Mesodermal cell (in vitro differentiated cells): Measurements from ENCODE around the gene SLC30A2.

Source experiments
- H3K27ac ChIP-seq: 2 replicates; pipeline ENCODE4 v1.7.0; 2013; ENCODE audit warnings: mild to moderate bottlenecking, low read depth, low read length, moderate library complexity; ENCODE audit not compliant: severe bottlenecking
- H3K36me3 ChIP-seq: 2 replicates; pipeline ENCODE4 v1.7.1; 2013; ENCODE audit warnings: mild to moderate bottlenecking, low read length, moderate library complexity; ENCODE audit not compliant: control insufficient read depth, insufficient read depth
- H3K4me1 ChIP-seq: one replicate; pipeline ENCODE4 v1.7.1; 2013; ENCODE audit warnings: mild to moderate bottlenecking, low read length; ENCODE audit not compliant: insufficient read depth, control insufficient read depth, poor library complexity, severe bottlenecking
- H3K4me3 ChIP-seq: 2 replicates; pipeline ENCODE4 v1.7.0; 2013; ENCODE audit warnings: low read length, control low read depth, mild to moderate bottlenecking; ENCODE audit not compliant: insufficient read depth, poor library complexity, severe bottlenecking; ENCODE audit errors: extremely low read depth
- H3K9me3 ChIP-seq: 2 replicates; pipeline ENCODE4 v1.7.1; 2013; ENCODE audit warnings: mild to moderate bottlenecking, low read length, moderate library complexity; ENCODE audit not compliant: control insufficient read depth
- WGBS, 2 experiments: methylation state at CpG; one replicate each; pipeline ENCODE4 v1.1.5; 2013; ENCODE audit warnings: missing lambda C conversion rate in 2 of 2; ENCODE audit not compliant: insufficient coverage in 2 of 2; 5-methylcytosine and 5-hydroxymethylcytosine counted together

The SLC30A2 gene

DNA sequence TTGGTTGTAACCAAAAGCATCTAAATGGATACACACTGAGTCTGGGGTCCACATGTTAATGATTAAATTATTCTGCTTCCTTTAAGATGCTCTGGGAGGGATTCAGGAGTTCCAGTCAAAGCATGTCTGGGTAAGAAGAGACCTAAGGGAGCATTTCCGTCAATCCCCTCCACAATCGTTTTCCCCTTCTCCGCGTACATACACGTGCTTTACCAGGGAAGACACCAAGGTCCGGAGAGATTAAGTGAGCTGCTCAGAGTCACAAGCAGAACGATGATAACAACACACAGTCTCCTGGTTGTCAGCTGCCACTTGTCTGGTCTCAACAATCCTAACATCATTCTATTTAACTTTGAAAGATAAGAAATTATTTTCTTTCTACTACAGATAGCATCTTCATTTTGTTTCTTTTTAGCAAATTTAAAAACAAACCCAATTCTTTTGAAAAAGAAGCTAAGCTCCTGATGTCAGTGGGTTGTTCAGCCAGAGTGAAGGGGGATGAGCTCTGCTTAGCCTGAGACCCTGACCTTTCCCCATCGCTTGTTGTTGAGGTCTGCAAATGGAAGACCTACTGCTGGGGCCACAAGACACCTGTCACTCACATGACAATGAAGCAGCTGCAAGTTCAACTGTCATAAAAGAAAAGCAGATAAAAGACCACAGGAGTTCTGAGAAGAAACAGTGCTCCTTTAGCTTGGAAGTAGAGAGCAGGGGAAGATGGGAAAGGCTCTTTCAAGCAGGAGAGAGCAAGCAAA lies 52.5 kb downstream of the SLC30A2 start:
- H3K4me1 ChIP-seq = peaks cover 37% of the 10 kb centered on the region
- H3K4me3 ChIP-seq = no peak overlapping the region
- H3K36me3 ChIP-seq = peaks cover 14% of the 10 kb centered on the region
- WGBS, 2 experiments = 89 to 90% methylated on average over 6 to 8 of the region's 8 CpGs
- no peak overlapping the region for H3K27ac ChIP-seq
- H3K9me3 ChIP-seq = no peaks in the 10 kb centered on the region

- Histone ChIP-seq H3K9me3 (no peaks in the 10 kb centered on the region), H3K4me1 (peaks cover 37% of the 10 kb centered on the region), H3K27ac (no peak overlapping the region), H3K36me3 (peaks cover 17% of the 10 kb centered on the region), H3K4me3 (no peak overlapping the region)
- 91 to 96% methylated on average over 9 of the region's 9 CpGs for WGBS, 2 experiments
These were observed 53.2 kb downstream of the SLC30A2 start for GRCh38 chr1:25992689-25993171.

DNA sequence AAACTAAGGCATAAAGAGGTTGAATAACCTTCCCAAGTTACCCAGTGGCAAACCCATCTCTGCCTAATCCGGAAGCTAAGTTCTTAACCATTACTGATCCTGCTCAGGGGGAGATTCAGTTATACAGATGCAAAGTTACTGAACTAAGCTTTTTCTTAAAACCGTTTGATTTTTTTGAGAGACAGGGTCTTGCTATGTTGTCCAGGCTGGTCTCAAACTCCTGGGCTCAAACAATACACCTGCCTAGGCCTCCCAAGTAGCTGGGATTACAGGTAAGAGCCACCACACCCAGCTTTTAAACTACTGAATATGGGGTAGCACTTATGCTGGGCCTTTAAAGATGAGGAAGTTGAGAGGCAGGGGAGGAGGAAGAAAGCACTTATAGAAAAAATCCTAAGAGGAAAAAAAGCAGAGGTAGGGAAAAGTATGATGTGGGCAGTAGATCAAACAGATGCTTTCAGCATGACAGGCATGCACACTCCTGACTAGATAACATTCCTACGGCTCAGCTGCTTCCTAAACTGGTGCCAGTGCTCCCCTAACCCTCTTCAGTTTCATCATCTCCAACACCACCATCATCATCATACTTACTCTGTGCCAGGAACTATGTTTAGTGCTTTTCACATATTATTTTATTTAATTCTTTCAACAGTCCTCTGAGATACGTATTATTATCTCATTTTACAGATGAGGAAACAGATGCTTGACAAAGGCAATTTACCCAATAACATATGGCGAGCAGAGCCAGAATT lies 53.8 kb downstream of the SLC30A2 start:
- no peak overlapping the region for H3K27ac ChIP-seq
- WGBS, 2 experiments = 90% methylated on average over 1 to 2 of the region's 5 CpGs
- no peaks in the 10 kb centered on the region for H3K9me3 ChIP-seq
- no peak overlapping the region for H3K4me3 ChIP-seq
- H3K4me1 ChIP-seq = peaks cover 34% of the 10 kb centered on the region
- peaks cover 17% of the 10 kb centered on the region for H3K36me3 ChIP-seq

- Histone ChIP-seq H3K4me3 (no peak overlapping the region), H3K4me1 (peaks cover 31% of the 10 kb centered on the region), H3K36me3 (peaks cover 19% of the 10 kb centered on the region), H3K9me3 (no peaks in the 10 kb centered on the region), H3K27ac (no peak overlapping the region)
- WGBS, 2 experiments = 79 to 82% methylated on average over 8 to 11 of the region's 15 CpGs
These were observed 55.1 kb downstream of the SLC30A2 start for GRCh38 chr1:25990702-25991395.

DNA sequence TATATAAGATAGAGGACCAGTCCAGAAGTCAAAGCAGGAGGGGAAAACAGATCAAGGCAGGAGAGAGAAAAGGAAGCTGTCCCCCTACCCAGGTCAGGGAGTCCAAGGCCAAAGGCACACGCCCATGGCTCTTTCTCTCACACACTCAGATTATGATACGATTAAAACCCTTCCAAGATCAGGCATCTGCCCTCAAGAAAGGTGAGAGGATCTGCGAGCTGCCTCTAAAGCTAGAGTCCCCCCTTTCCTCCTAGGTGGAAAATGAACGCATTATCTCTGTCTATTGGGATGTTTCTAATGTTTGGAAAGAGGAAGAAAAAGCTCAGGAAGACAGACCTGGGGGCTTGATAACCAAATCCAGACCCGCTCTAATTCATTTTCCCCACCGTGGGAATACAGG lies 55.7 kb downstream of the SLC30A2 start:
- Histone ChIP-seq H3K27ac (no peak overlapping the region), H3K4me3 (no peak overlapping the region)
- 89 to 100% methylated on average over 3 of the region's 6 CpGs for WGBS, 2 experiments

GRCh38 chr1:25989440-25990234 lies 56.3 kb downstream of the SLC30A2 start:
- Histone ChIP-seq H3K4me1 (peaks cover 31% of the 10 kb centered on the region), H3K9me3 (no peaks in the 10 kb centered on the region), H3K4me3 (no peak overlapping the region), H3K27ac (no peak overlapping the region), H3K36me3 (peaks cover 28% of the 10 kb centered on the region)
- 91 to 94% methylated on average over 7 to 8 of the region's 11 CpGs for WGBS, 2 experiments

More for the DNA sequence above, 55.7 kb downstream of the SLC30A2 start:
- peaks cover 31% of the 10 kb centered on the region for H3K4me1 ChIP-seq
- peaks cover 25% of the 10 kb centered on the region for H3K36me3 ChIP-seq
- no peaks in the 10 kb centered on the region for H3K9me3 ChIP-seq

DNA sequence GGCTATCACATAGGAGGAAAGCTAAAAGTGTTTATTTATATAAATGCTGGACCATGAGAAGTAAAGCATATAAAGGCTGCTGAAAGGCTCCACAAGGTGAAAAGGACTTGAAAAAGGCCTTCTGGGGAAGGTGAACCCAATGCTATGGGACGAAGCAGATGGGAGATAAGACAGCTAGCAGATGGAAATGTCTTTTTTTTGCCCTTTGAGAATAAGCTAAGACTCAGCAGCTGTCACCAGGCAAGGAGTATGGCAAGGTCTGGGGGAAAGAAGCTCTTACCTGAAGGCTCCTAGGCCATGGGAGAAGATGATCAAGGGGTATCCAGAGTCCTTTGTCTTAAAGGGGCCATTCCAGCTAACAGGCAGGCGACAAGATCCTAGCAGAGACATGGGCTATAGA lies 58.0 kb downstream of the SLC30A2 start:
- peaks cover 22% of the 10 kb centered on the region for H3K4me1 ChIP-seq
- H3K36me3 ChIP-seq = peaks cover 42% of the 10 kb centered on the region
- H3K27ac ChIP-seq = no peak overlapping the region
- no peak overlapping the region for H3K4me3 ChIP-seq
- 94 to 100% methylated on average over 1 to 2 of the region's 2 CpGs for WGBS, 2 experiments
- no peaks in the 10 kb centered on the region for H3K9me3 ChIP-seq
